SK-N-MC (cell line): ENCODE results near the gene IFNGR1.

ENCODE experiments used
- EZH2 ChIP-seq: fragments of 200-600 bp; sonication (generic); IDR thresholded peaks from one replicate; pipeline ENCODE4 v1.6.1; 2017; ENCODE audit warnings: antibody characterized with exemption
- FOXP2 ChIP-seq: optimal IDR thresholded peaks from 2 replicates; pipeline ENCODE3; 2011; ENCODE audit warnings: mild to moderate bottlenecking, moderate library complexity; ENCODE audit not compliant: insufficient read depth; ENCODE audit errors: extremely low read length, control extremely low read depth
- POLR2AphosphoS5 ChIP-seq: IDR thresholded peaks from 2 replicates; pipeline ENCODE4 v1.6.1; 2012; ENCODE audit warnings: mild to moderate bottlenecking, low read depth, low read length, borderline replicate concordance

DNA sequence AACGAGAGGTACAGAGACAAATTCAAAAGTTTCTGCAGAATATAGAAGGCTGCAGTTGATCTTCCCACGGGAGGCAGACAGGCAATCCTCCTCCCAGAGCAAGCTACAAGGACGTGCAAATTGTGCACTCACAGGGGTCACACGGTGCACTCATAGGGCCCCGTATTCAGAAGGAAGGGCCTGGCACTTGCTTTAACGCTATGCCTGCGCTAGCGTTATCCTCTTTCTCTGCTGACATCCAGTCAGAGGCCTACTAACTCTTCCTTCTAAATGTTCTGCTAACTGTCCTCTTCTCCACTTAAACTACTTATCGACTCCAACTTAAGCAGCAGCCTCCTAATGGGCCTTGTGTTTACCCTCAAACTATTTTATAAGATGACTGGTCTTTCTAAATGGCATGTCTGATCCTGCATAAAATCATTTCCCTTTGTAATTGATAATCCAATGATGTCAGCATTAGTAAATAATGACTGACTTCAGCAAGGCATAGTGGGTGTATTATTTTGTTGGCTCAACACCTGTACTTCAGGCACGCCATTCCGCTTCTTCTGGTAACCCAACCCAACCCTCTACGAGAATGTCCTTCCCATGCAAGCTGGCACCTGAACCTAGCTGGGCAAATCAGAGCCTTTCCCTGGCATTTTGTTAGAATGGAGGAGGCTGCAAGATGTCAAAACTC is 2.2 kb downstream of the IFNGR1 start:
- TF ChIP-seq POLR2AphosphoS5: no peak
- no peak for TF ChIP-seq EZH2
- TF ChIP-seq FOXP2: no peak
